HG02938 (cell line): ENCODE measurements around the gene CACNA1B.
"Not testable (repeated sequence)": the region's sequence is repeated elsewhere in the genome, so short reads cannot be mapped to it uniquely, and the experiment has no call there.

ENCODE experiments used
- ATAC-seq: cut with Tn5 transposase; IDR thresholded peaks from one replicate; pipeline ENCODE4 v1.9.1; 2021; ENCODE audit warnings: mild to moderate bottlenecking, moderate library complexity; ENCODE audit not compliant: unreplicated experiment

Gene CACNA1B

DNA sequence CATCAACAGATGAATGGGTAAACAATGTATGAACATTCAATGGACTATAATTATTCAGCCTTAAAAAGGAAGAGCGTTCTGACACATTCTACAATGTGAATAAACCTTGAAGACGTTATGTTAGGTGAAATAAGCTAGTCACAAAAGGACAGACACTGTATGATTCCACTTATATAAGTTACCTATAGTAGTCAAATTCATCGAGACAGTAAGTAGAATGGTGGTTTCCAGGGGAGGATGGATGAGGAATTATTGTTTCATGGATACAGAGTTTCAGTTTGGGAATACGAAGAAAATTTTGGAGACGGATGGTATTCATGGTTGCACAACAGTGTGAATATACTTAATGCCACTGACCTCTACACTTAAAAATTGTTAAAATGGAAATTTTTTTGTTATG lies 216.4 kb downstream of the CACNA1B start:
- ATAC-seq, result no peak

DNA sequence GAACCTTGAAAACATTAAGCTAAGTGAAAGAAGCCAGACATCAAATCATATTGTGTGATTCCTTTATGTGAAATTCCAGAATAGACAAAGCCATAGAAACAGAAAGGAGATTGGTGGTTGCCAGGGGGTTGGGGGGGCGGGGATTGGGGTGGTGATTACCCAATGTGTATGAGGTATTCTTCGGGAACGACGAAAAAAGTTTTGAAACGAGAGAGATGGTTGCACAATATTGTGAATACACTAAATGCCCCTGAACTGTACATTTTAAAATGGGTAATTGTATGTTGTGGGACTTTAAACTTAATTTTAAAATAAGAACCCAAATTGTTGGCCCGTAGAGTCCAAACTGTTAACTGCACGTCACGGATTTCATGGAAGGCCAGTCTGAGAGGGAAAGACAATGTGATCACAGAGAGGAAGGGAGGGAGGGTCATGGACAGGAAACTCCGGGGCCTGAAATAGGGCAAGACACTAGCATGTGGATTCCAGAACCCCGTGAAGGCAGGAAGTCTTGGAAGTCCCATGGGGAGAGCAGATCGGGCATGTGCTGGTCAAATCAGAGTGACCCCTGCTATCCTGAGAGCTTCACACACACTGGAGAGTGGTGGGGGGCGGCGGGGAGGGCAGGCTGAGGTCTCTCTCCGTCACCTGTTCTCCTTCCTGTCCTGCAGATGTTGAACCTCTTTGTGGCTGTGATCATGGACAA lies 218.4 kb downstream of the CACNA1B start:
- ATAC-seq, result no peak

DNA sequence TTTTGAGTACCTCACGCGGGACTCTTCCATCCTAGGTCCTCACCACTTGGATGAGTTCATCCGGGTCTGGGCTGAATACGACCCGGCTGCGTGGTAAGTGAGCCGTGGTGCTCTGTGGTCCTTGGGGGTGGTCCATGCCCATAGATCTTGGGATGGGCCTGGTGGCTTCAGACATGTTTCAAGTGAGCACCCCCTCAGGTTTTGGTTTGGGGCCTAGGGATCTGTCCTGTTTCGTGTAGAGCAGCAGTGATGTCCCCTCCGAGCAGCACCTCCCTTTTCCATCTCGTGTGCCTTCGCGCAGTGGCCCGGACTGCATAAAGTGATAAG lies 218.9 kb downstream of the CACNA1B start:
- ATAC-seq, result no peak

DNA sequence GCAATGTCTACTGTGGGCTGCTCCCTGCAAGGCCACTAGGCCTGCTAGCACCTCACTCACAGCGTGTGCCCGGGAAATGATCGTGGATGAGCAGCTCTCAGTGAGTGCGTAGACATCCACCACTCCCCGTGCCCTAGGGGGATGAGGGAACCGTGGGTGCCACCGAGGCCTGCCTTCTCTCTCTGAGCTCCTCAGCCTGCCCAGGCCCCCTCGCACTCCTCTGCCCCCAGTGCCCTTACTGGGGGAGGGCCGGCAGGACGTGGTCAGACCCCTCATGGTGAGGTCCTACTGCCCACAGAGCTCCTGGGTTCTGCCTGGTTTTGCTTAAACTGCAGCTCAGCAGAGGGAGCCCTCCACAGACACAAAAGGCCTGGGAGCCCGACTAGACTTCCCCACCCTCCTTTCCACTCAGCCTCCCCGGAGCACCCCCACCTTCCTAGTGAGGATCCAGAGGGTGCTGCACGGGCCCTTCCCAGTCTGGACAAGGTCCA lies 220.0 kb downstream of the CACNA1B start:
- no peak for ATAC-seq

- ATAC-seq, result no peak
Observed at GRCh38 chr9:138098116-138098907, 220.7 kb downstream of the CACNA1B start.

DNA sequence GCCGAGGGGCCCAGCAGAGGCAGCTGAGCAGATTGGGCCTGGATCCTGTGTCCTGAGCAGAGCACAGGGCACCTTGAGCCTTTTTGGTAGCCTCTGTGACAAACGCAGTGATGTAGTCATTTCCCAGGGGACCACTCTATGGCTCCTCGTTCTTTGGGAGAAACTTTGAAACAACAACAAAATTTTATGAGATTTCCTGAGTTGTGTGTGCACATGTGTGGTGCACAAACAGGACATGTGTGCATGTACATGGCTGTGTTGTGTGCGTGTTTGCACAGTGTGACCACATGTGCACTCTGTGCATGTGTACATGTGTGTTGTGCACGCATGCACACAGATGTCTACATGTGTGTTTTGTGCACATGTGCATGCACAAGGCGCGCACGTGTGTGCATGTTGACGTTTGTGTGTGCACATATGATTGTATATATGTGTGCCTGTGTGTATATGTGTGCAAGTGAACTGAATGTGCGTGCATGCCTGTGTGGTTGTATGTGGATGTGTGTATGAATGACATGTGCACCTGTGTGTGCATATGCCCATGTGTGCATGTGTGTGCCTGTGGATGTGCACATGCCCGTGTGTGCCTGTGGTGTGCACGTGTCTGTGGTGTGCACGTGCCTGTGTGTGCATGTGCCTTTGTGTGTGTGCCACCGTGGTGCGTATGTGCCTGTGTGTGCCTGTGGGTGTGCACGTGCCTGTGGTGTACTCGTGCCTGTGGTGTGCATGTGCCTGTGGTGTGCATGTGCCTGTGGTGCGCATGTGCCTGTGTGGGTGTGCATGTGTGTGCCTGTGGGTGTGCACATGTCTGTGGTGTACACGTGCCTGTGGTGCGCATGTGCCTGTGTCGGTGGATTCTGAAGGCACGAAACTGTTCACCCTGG lies 221.6 kb downstream of the CACNA1B start:
- ATAC-seq, result no peak

DNA sequence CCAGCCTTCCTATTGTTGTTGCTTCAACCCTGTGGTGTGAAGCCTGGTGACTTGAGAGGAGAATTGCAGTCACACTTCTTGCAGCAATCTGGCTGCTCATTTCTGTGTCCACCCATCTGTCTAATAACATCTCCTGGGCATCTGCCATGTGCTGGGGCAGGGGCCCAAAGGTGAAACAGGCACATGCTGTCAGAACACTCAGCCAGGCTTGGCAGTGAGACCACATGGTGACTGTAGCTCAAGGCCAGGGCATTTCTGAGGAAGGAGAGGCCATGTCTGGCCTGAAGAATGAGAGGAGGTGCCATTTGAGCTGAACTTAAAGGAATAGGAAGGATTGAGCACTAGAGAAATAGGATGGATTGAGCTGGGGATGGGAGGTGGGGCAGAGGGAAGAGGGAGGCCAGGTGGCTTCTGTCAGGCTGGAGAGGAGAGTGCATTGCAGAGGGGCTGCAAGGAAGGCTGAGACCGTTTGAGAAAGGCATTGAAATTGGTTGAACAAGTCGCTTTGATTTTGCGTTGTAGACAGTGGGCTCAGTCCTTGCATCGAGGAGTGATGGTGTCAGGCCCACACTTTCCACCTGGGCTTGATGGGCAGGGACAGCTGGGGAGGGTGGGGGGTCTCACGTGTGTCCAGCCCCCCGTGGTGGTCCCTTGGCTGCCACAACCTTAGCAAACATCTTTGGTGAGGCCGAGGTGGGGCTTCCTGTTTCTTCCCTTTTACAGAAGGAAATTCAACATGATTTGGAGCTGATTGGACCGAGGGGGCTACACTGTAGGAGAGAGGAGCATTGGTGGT lies 222.4 kb downstream of the CACNA1B start:
- no peak for ATAC-seq

DNA sequence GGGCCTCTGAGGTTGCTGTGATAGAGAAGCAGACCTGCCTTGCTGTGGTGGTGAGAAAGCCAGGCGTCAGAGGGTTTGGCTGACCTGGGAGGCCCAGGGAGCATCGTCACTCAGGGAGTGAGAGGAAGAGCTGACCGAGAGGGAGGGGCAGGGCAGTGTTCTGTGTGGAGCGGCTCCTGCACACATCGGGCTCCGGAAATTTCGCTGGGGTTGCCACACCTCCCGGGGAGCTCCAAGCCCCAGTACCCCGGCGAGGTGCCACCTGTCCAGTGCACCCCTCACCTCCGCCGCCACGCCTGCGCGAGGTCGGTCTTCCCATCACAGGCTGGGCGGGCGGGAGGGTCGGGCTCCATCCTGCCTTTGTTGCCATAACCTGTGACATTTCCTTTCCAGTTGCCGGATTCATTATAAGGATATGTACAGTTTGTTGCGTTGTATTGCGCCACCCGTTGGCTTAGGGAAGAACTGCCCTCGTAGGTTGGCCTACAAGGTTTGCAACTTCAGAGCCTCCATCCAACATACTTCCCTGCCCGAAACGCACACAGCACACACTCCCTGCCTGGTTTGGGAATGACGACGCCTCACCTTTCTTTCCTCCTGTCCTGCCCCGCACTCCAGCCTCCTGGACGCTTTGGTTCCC lies 223.2 kb downstream of the CACNA1B start:
- no peak for ATAC-seq

DNA sequence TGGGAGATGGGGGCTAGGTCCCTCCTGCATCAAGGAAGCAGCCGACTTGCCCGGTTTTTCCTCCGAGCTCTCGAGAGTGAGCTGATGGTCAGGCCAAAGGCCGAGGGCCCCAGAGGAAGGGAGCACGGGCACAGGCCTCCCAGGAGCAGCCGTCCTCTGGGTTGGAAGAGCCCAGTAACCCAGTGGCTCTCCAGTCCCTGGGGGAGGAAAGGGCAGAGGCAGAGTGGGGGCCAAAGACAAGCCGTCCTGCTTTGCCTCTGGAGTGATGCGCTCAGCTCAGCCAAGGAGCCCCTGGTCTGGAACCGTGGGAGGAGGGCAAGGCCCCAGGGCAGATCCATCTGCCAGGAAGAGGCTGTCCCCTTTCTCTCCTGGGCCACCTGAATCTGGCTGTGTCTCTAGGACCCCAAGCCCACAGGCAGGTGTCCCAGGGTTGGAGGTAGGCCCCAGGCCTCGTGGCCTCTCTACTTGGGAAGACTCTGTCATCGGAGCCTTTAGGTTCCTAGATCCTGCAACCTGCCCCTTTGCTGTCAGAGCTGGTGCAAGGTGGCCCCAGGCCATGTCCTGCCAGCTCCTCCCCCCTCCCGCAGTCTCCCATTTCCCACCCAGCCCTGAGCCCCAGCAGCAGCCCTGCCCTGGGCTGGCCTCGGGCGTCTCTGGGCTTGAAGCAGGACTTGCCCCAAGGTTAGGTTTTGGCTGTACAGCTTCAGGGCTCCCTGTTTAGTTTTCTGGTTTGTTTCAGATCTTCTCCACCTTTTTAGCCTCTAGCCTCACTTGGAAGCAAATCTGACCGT lies 224.1 kb downstream of the CACNA1B start:
- ATAC-seq, result no peak

GRCh38 chr9:138102246-138103051 lies 224.9 kb downstream of the CACNA1B start:
- no peak for ATAC-seq

- no peak for ATAC-seq
Observed at GRCh38 chr9:138103111-138103848, 225.7 kb downstream of the CACNA1B start.

DNA sequence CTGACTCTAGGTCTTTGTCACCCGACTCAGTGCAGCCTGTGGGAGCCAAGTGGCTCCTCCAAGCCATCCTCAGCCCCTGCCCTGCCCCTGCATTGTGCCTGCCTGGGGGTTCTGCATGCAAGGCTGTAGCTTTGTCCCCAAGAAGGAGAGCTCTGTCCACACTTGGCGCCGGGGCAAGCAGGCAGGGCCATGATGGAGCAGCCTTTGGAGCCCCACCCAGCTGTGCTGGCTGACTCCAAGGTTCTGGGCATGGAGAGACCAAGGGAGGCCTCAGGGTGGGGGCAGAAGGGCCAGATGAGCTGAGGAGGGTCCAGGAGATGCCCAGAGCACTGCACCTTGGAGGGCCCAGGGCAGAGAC lies 226.2 kb downstream of the CACNA1B start:
- ATAC-seq, result no peak

- ATAC-seq, result no peak
Observed at GRCh38 chr9:138104251-138105122, 226.9 kb downstream of the CACNA1B start.

DNA sequence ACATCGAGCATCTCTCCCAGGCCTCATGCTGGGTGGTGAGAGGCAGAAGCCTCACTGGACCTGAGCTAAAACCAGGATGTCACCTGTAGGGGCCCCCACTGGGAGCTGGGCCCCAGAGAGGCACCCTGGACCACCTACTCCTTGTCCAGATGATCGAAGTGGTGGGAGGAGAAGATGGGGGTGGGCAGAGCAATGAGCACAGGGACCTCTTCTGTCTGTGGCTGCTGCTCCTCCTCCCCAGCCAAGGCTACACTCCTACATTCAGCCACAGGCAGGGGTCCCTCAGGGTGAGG lies 227.5 kb downstream of the CACNA1B start:
- no peak for ATAC-seq

- ATAC-seq, result no peak
Observed at GRCh38 chr9:138105561-138106505, 228.3 kb downstream of the CACNA1B start.

DNA sequence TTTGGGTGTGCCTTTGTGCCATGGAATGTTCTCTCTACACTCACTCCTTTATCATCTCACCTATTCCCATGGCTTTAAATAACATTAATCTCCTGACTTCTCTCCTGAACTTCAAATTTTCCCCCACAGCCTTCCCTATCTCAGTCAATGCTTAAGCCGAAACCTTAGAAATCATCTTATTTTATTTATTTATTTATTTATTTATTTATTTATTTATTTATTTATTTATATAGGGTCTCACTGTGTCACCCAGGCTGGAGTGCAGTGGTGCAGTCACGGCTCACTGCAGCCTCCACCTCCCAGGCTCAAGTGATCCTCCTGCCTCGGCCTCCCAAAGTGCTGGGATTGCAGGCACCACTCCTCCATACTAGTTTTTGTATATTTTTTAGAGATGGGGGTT lies 229.5 kb downstream of the CACNA1B start:
- ATAC-seq, result not testable (repeated sequence)
